NCI-H82 treated with DMSO at 0.1 percent for 48 hours (cell line): ENCODE measurements around the gene RCCD1.

ENCODE experiments used
- DNase-seq: peaks from one replicate; lab custom pipeline; 2025; ENCODE audit not compliant: unreplicated experiment; lab: John Stamatoyannopoulos, UW

The RCCD1 gene

GRCh38 chr15:90942354-90943120, 12.1 kb upstream of the RCCD1 start:
- DNase-seq: no peak

- no peak for DNase-seq
Observed at GRCh38 chr15:90945091-90945490, 9.6 kb upstream of the RCCD1 start.

GRCh38 chr15:90946538-90946937, 8.1 kb upstream of the RCCD1 start:
- DNase-seq: no peak

GRCh38 chr15:90946941-90947576, 7.6 kb upstream of the RCCD1 start:
- no peak for DNase-seq

- no peak for DNase-seq
Observed at GRCh38 chr15:90947577-90948357, 6.9 kb upstream of the RCCD1 start.

GRCh38 chr15:90948506-90948905, 6.2 kb upstream of the RCCD1 start:
- DNase-seq: no peak

- no peak for DNase-seq
Observed at GRCh38 chr15:90949979-90950675, 4.6 kb upstream of the RCCD1 start.

- DNase-seq: no peak
Observed at GRCh38 chr15:90950676-90951075, 4.0 kb upstream of the RCCD1 start.

- no peak for DNase-seq
Observed at GRCh38 chr15:90952901-90953677, 1.6 kb upstream of the RCCD1 start.

GRCh38 chr15:90953947-90954711, 555 bp upstream of the RCCD1 start:
- no peak for DNase-seq

GRCh38 chr15:90955624-90956273, 1.1 kb downstream of the RCCD1 start:
- DNase-seq: no peak

- DNase-seq: peak; percentile 6
Observed at GRCh38 chr15:90956274-90957030, 1.8 kb downstream of the RCCD1 start.

GRCh38 chr15:90957031-90957790, 2.5 kb downstream of the RCCD1 start:
- DNase-seq: no peak

- no peak for DNase-seq
Observed at GRCh38 chr15:90957791-90958190, 3.1 kb downstream of the RCCD1 start.

- no peak for DNase-seq
Observed at GRCh38 chr15:90959028-90959595, 4.4 kb downstream of the RCCD1 start.

GRCh38 chr15:90959894-90960293, 5.2 kb downstream of the RCCD1 start:
- DNase-seq: no peak

GRCh38 chr15:90960298-90961091, 5.8 kb downstream of the RCCD1 start:
- DNase-seq: no peak
